SK-N-MC (cell line): ENCODE data around the gene RASSF8.

ENCODE experiments used
- DNase-seq: peaks from one replicate; pipeline ENCODE4 v3.0.0-alpha.2; 2011; ENCODE audit warnings: low read depth, low spot score
- H3K27ac ChIP-seq: fragments of 200-600 bp; sonication (generic); 2 replicates; pipeline ENCODE4 v1.5.1; 2016; ENCODE audit warnings: mixed run types
- H3K36me3 ChIP-seq: fragments of 200-600 bp; sonication (generic); 2 replicates; pipeline ENCODE4 v1.6.1; 2017; ENCODE audit warnings: antibody characterized with exemption, low read length, mixed read lengths; ENCODE audit not compliant: insufficient read depth
- H3K4me3 ChIP-seq: fragments of 200-600 bp; sonication (generic); 2 replicates; pipeline ENCODE4 v1.5.1; 2016
- H3K9ac ChIP-seq: fragments of 200-600 bp; sonication (generic); 2 replicates; pipeline ENCODE4 v1.8.0; 2017; ENCODE audit warnings: mixed run types, mixed read lengths; ENCODE audit not compliant: insufficient read length
- H3K9me3 ChIP-seq: fragments of 200-600 bp; sonication (generic); 2 replicates; pipeline ENCODE4 v1.6.1; 2017; ENCODE audit warnings: low read depth, mild to moderate bottlenecking, antibody characterized with exemption, low read length, moderate library complexity, mixed read lengths
- EZH2 ChIP-seq: fragments of 200-600 bp; sonication (generic); IDR thresholded peaks from one replicate; pipeline ENCODE4 v1.6.1; 2017; ENCODE audit warnings: antibody characterized with exemption
- FOXP2 ChIP-seq: optimal IDR thresholded peaks from 2 replicates; pipeline ENCODE3; 2011; ENCODE audit warnings: mild to moderate bottlenecking, moderate library complexity; ENCODE audit not compliant: insufficient read depth; ENCODE audit errors: extremely low read length, control extremely low read depth
- POLR2AphosphoS5 ChIP-seq: IDR thresholded peaks from 2 replicates; pipeline ENCODE4 v1.6.1; 2012; ENCODE audit warnings: mild to moderate bottlenecking, low read depth, low read length, borderline replicate concordance

Gene RASSF8

GRCh38 chr12:25958428-25959070 is at the start of gene RASSF8:
Gene RASSF8 (plus strand): TSS chr12:25958682. CDS start chr12:26055344, 96,662 bp downstream.
- Histone ChIP-seq H3K9ac (peak within 1 kb of the TSS; percentile 75), H3K4me3 (peak within 1 kb of the TSS; percentile 87), H3K9me3 (no peaks in the 10 kb centered on the region), H3K36me3 (no peaks in the 10 kb centered on the region), H3K27ac (no peak within 1 kb of the TSS)
- DNase-seq: no peak
- TF ChIP-seq POLR2AphosphoS5: no peak
- no peak for TF ChIP-seq EZH2
- no peak for TF ChIP-seq FOXP2

GRCh38 chr12:25914551-25914950 is 43.9 kb upstream of the RASSF8 start:
- no peak overlapping the region for H3K4me3 ChIP-seq
- no peak for TF ChIP-seq POLR2AphosphoS5
- no peak for TF ChIP-seq FOXP2
- no peak for TF ChIP-seq EZH2
- H3K9me3 ChIP-seq: no peaks in the 10 kb centered on the region
- no peaks in the 10 kb centered on the region for H3K36me3 ChIP-seq
- DNase-seq: no peak
- no peak overlapping the region for H3K27ac ChIP-seq
- no peak overlapping the region for H3K9ac ChIP-seq

GRCh38 chr12:25924491-25925001 is 33.9 kb upstream of the RASSF8 start:
- no peak for TF ChIP-seq FOXP2
- TF ChIP-seq POLR2AphosphoS5: no peak
- no peak for TF ChIP-seq EZH2
- Histone ChIP-seq H3K9ac (no peak overlapping the region), H3K9me3 (no peaks in the 10 kb centered on the region), H3K4me3 (0 out of 2 replicates have a peak overlapping the region, but pooled peaks have one; percentile 12), H3K27ac (peak overlapping the region; percentile 36; the same call in 1 of the 2 replicates), H3K36me3 (no peaks in the 10 kb centered on the region)
- no peak for DNase-seq

- Histone ChIP-seq H3K9ac (no peak overlapping the region), H3K9me3 (no peaks in the 10 kb centered on the region)
Observed at GRCh38 chr12:25925064-25925463, 33.4 kb upstream of the RASSF8 start.

GRCh38 chr12:25926536-25926935 is 31.9 kb upstream of the RASSF8 start:
- Histone ChIP-seq H3K9me3 (no peaks in the 10 kb centered on the region), H3K9ac (no peak overlapping the region), H3K27ac (no peak overlapping the region), H3K4me3 (no peak overlapping the region), H3K36me3 (no peaks in the 10 kb centered on the region)
- TF ChIP-seq EZH2: no peak
- no peak for DNase-seq

More at GRCh38 chr12:25925064-25925463, 33.4 kb upstream of the RASSF8 start:
- Histone ChIP-seq H3K4me3 (no peak overlapping the region), H3K27ac (no peak overlapping the region), H3K36me3 (no peaks in the 10 kb centered on the region)
- DNase-seq: no peak
- no peak for TF ChIP-seq EZH2
- TF ChIP-seq FOXP2: no peak
- no peak for TF ChIP-seq POLR2AphosphoS5

- Histone ChIP-seq H3K9me3 (no peaks in the 10 kb centered on the region), H3K36me3 (no peaks in the 10 kb centered on the region), H3K27ac (no peak overlapping the region), H3K9ac (no peak overlapping the region), H3K4me3 (no peak overlapping the region)
- no peak for TF ChIP-seq POLR2AphosphoS5
- TF ChIP-seq FOXP2: no peak
- no peak for TF ChIP-seq EZH2
- no peak for DNase-seq
Observed at GRCh38 chr12:25929142-25929541, 29.3 kb upstream of the RASSF8 start.

GRCh38 chr12:25932971-25933370 is 25.5 kb upstream of the RASSF8 start:
- no peak overlapping the region for H3K27ac ChIP-seq
- no peak overlapping the region for H3K9ac ChIP-seq
- H3K4me3 ChIP-seq: no peak overlapping the region
- DNase-seq: no peak
- H3K9me3 ChIP-seq: no peaks in the 10 kb centered on the region
- TF ChIP-seq FOXP2: no peak
- H3K36me3 ChIP-seq: no peaks in the 10 kb centered on the region

GRCh38 chr12:25934456-25934855 is 24.0 kb upstream of the RASSF8 start:
- DNase-seq: no peak
- no peak overlapping the region for H3K4me3 ChIP-seq
- no peak overlapping the region for H3K27ac ChIP-seq
- H3K9me3 ChIP-seq: no peaks in the 10 kb centered on the region
- H3K9ac ChIP-seq: no peak overlapping the region
- H3K36me3 ChIP-seq: no peaks in the 10 kb centered on the region
- TF ChIP-seq FOXP2 (no peak), EZH2 (no peak), POLR2AphosphoS5 (no peak)
